DMS114 treated with DMSO at 0.1 percent for 48 hours (cell line): ENCODE data around the gene CST4.
"Not testable (repeated sequence)": the region's sequence is repeated elsewhere in the genome, so short reads cannot be mapped to it uniquely, and the experiment has no call there.

Experiments used
- DNase-seq: peaks from one replicate; lab custom pipeline; 2025; ENCODE audit not compliant: unreplicated experiment; lab: John Stamatoyannopoulos, UW

Gene CST4

GRCh38 chr20:23688684-23689398 is at the start of gene CST4:
CST4 (minus strand) TSS chr20:23689038; CDS start chr20:23688969, 69 bp downstream.
- DNase-seq, result not testable (repeated sequence)

GRCh38 chr20:23735391-23735790 is 46.6 kb upstream of the CST4 start:
- not testable (repeated sequence) for DNase-seq

GRCh38 chr20:23734949-23735348 is 46.1 kb upstream of the CST4 start:
- DNase-seq, result not testable (repeated sequence)

- not testable (repeated sequence) for DNase-seq
Measured at GRCh38 chr20:23734440-23734839, 45.6 kb upstream of the CST4 start.

- no peak for DNase-seq
Measured at GRCh38 chr20:23727016-23727415, 38.2 kb upstream of the CST4 start.

- no peak for DNase-seq
Measured at GRCh38 chr20:23725102-23725501, 36.3 kb upstream of the CST4 start.

- peak; percentile 0 for DNase-seq
Measured at GRCh38 chr20:23723659-23724307, 34.9 kb upstream of the CST4 start.

- not testable (repeated sequence) for DNase-seq
Measured at GRCh38 chr20:23722851-23723250, 34.0 kb upstream of the CST4 start.

GRCh38 chr20:23721962-23722361 is 33.1 kb upstream of the CST4 start:
- DNase-seq, result no peak

- not testable (repeated sequence) for DNase-seq
Measured at GRCh38 chr20:23719351-23719750, 30.5 kb upstream of the CST4 start.

GRCh38 chr20:23711778-23712177 is 22.9 kb upstream of the CST4 start:
- DNase-seq, result not testable (repeated sequence)

GRCh38 chr20:23710771-23711170 is 21.9 kb upstream of the CST4 start:
- DNase-seq, result no peak

GRCh38 chr20:23705895-23706294 is 17.1 kb upstream of the CST4 start:
- DNase-seq, result no peak

GRCh38 chr20:23702021-23702420 is 13.2 kb upstream of the CST4 start:
- DNase-seq, result no peak

GRCh38 chr20:23700931-23701330 is 12.1 kb upstream of the CST4 start:
- DNase-seq, result no peak

GRCh38 chr20:23697947-23698346 is 9.1 kb upstream of the CST4 start:
- no peak for DNase-seq

GRCh38 chr20:23695068-23695395 is 6.2 kb upstream of the CST4 start:
- not testable (repeated sequence) for DNase-seq

- not testable (repeated sequence) for DNase-seq
Measured at GRCh38 chr20:23694178-23695067, 5.6 kb upstream of the CST4 start.

- not testable (repeated sequence) for DNase-seq
Measured at GRCh38 chr20:23692725-23693619, 4.1 kb upstream of the CST4 start.

- no peak for DNase-seq
Measured at GRCh38 chr20:23691675-23692074, 2.8 kb upstream of the CST4 start.

- no peak for DNase-seq
Measured at GRCh38 chr20:23690581-23690980, 1.7 kb upstream of the CST4 start.
